Measurements from ENCODE around the gene CD36. TPM values are rescaled to one million over a fixed set of nuclear protein-coding genes. Genes with fewer than 3 reads are reported as not detected.

The CD36 gene
- polyA plus RNA-seq, 4 donors, result 22.6 to 39.2 (median 27.1) TPM

GRCh38 chr7:80623503-80624252 lies 14.8 kb upstream of the CD36 start:
- DNase-seq (ENCODE audit: low read depth in 4 of 4, low spot score in 2 of 4), result no peak

- no peak for DNase-seq (ENCODE audit: low read depth in 4 of 4, low spot score in 2 of 4)
Measured at GRCh38 chr7:80624763-80625162, 13.7 kb upstream of the CD36 start.

GRCh38 chr7:80629023-80629422 lies 9.4 kb upstream of the CD36 start:
- DNase-seq (ENCODE audit: low read depth in 4 of 4, low spot score in 2 of 4), result no peak

DNA sequence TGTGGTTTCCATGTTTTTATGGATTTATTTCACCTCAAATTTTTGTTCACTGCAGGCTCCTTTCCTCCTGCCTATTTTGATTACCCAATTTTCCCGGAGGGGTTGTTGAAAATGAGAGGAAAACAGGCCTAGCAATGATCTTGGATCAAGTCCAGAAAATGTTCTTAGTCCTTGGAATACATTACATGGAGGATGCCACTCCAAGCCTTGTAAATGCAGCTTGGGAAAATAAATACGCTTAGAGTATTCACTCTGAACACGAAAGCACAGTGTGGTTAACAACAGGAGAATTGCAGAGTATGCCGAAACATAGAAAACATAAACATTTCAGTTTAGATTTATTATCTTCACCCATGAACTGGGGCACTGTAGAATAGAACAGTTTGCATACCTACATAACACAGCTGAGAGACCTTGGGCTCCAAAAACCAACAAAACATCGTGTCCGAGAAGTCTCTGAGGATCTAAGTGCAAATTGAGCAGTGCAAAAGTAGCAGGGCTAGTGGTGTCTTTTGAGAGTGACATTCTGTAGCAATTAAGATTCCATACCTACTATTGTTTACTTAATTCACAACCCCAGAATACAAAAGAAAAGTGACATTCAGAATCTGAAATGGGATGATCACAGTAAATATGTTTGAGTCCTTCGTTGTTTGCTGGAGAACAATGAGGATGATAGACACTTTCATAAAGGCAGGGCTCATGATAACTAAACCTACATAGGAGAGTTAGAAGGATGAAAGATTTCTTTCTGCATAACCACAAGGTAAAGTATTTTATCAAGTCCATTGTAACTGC lies 7.6 kb upstream of the CD36 start:
- DNase-seq (ENCODE audit: low read depth in 4 of 4, low spot score in 2 of 4), result no peak

GRCh38 chr7:80631421-80631820 lies 7.0 kb upstream of the CD36 start:
- DNase-seq (ENCODE audit: low read depth in 4 of 4, low spot score in 2 of 4), result no peak

GRCh38 chr7:80632139-80632538 lies 6.3 kb upstream of the CD36 start:
- DNase-seq (ENCODE audit: low read depth in 4 of 4, low spot score in 2 of 4), result no peak

GRCh38 chr7:80632819-80633218 lies 5.6 kb upstream of the CD36 start:
- no peak for DNase-seq (ENCODE audit: low read depth in 4 of 4, low spot score in 2 of 4)

DNA sequence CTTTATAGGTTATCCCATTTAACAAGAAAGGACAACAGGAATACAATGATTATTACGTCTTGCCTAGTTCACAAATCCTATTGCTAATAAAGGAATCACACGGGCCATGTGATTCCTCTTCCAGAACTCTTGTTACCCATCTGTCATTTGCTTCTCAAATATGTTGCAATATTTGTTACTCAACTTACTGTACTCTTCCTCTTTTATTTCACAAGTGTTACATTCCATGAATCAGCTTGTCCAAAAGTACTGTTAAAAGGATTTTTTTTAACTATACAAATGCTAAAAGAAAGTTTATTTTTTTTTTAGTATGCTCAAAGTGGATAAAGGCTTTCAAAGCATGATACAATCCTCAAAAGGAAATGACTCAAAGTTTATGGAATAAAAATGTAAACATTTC lies 3.9 kb upstream of the CD36 start:
- DNase-seq (ENCODE audit: low read depth in 4 of 4, low spot score in 2 of 4), result no peak

- no peak for DNase-seq (ENCODE audit: low read depth in 4 of 4, low spot score in 2 of 4)
Measured at GRCh38 chr7:80635533-80635932, 2.9 kb upstream of the CD36 start.

DNA sequence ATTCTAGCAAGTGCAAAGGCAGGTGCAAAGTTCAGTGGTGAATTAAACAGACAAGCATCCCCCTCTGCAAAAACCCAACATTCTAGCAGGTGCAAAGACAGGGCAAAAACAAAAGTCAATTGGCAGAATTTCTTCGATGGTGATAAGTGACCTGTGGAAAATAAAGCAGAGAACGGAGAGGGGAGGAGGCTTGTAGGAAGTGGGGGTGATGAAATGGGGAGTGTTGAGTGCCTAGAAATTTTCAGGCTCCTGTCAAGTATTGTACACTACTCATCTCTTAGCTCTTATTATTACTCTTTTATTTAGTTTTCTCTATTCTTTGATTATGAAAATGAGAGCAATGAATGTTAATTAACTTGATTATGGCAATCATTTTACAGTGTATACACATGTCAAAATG lies 2.4 kb upstream of the CD36 start:
- DNase-seq (ENCODE audit: low read depth in 4 of 4, low spot score in 2 of 4), result no peak

DNA sequence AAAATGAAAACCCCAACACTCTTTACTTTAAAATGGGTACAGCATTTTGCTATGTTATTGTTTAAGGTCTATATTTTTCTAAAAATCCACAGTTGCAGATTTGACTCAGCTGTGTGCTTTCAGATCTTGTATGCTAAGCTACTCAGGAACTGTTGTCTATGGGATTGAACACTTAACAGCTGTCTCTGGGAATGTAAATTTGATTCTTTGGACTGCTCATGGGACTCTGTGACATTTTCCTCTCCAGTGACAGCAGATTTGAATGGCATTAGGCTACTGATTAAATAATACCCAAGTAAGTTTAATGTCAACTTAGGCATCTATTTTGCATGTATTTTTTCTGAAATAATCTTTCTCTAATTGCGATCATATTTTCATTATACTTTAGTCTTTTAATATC lies 1.7 kb upstream of the CD36 start:
- no peak for DNase-seq (ENCODE audit: low read depth in 4 of 4, low spot score in 2 of 4)

DNA sequence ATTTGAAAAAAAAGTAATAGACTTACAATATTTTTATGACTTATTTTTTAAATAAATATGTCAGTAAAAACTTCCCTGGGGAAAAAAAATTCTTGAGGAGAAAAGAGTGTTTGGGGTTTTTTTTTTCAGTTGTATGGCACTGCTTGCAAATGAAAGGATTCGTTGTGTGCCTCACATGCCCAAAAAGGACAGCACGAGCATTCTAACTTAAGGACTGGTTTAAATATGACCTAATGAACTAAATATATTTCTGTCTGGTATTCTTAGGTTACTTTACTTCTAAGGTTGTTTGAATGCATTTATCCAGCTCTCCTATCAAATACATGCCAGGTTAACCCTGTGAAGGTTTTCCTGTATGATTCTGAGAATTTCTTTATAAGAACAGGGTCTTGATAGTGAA lies 988 bp upstream of the CD36 start:
- no peak for DNase-seq (ENCODE audit: low read depth in 4 of 4, low spot score in 2 of 4)

- no peak for DNase-seq (ENCODE audit: low read depth in 4 of 4, low spot score in 2 of 4)
Measured at GRCh38 chr7:80639011-80639410, 569 bp downstream of the CD36 start.

DNA sequence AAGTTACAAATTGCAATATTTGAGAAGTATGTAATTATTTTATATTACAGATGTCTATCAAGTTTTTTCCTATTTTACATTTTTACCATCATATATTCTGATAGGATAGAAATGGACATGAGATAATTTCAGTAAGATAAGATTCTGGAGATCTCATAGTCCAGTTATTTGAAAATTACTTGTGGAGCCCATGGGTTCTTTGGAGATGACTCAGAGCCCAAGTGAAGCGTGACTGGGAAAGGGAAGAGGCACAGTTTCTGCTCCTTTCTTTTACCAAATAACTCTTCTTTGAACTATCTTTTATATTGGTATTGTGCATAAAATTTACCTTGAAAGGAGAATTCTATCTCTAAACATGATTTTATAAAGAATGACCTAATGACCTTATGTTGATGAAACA lies 2.4 kb downstream of the CD36 start:
- DNase-seq (ENCODE audit: low read depth in 4 of 4, low spot score in 2 of 4), result no peak

- DNase-seq (ENCODE audit: low read depth in 4 of 4, low spot score in 2 of 4), result no peak
Measured at GRCh38 chr7:80641548-80641947, 3.1 kb downstream of the CD36 start.

DNA sequence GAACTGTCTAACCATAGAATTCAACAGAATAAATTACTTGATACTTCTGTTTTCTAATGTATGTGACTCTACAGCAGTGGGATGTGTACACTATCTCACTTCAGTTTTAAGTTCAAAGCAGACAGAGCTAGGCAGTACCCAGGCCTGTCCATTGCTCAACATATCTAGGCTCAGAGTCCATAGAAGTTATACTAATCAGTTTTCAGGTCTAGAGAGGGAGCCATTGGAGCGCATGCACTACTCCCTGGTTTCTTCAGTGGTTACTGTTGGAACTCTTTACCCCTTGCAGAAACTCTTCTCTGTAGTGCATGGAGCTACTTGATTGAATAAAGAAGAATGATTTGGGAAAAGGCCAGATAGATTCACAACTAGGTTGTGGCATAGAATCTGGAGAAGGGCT lies 4.4 kb downstream of the CD36 start:
- DNase-seq (ENCODE audit: low read depth in 4 of 4, low spot score in 2 of 4), result no peak

DNA sequence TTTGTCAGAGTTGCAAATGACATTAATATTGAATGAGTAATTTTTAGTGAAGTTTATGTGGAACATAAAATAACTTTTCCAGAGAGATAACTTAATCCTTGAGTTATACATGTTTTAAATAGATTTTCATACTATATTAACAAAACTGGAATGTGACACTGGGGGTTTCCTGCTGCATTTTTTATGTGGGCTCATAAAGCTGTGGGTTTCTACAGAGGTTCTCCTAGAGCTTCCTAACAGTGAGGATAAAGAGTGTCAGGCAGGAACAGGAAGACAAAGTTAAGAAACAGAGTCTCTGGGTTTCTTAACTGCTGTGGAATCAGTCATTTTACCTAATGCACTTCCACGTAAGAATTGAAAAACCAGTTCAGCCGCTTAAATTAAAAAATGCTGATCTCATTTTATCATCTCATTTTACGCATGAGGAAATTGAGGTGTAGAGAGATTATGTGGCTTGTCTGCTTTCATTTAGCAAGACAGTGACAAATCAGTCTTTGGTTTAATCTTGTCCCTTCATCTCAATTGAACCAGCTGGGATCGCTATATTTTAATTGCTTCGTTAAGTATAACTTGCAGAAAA lies 5.0 kb downstream of the CD36 start:
- DNase-seq (ENCODE audit: low read depth in 4 of 4, low spot score in 2 of 4), result no peak

- DNase-seq (ENCODE audit: low read depth in 4 of 4, low spot score in 2 of 4), result no peak
Measured at GRCh38 chr7:80644054-80644453, 5.6 kb downstream of the CD36 start.

DNA sequence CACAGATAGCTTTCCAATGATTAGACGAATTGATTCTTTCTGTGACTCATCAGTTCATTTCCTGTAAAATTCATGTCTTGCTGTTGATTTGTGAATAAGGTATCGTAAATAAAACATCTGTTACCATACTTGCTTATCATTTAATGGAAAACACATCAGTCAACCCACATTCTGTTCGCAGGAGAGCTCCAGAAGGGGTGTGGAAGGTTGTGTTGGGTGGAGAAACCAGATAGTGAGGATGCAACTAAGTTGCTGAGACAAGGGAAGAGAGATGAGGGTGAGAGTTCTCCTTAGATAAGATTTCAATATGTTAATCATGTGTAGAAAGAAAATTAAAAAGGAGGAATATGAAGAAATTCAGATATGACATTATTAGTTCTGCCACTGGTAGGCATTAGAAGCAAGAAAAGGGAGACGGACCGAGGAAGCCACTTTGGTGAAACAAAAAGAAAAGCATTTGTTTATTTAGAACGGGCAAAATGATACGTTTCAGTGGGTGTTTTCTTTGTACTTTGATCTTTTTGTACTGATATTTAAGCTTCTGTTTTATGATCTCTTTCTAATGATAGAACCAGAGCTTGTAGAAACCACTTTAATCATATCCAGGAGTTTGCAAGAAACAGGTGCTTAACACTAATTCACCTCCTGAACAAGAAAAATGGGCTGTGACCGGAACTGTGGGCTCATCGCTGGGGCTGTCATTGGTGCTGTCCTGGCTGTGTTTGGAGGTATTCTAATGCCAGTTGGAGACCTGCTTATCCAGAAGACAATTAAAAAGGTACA lies 7.8 kb downstream of the CD36 start:
- no peak for DNase-seq (ENCODE audit: low read depth in 4 of 4, low spot score in 2 of 4)

DNA sequence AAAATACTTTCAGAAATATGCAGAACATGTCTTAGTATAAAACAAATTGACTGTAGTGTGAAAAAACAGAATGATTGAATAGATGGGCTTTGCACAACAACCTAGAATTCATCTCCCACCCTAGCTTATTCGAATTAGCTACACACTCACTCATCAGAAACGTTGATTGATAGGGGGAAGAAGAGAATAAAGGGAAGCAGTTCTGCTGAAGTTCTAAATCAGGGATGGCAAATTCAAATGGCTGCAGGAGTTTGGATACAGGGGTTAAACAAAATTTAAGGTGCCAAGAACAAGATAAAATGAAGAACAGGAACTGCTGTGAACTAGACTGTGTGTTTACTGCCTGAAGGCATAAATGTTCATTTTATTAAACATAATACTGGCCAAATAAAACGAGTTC lies 9.0 kb downstream of the CD36 start:
- DNase-seq (ENCODE audit: low read depth in 4 of 4, low spot score in 2 of 4), result no peak

- no peak for DNase-seq (ENCODE audit: low read depth in 4 of 4, low spot score in 2 of 4)
Measured at GRCh38 chr7:80648031-80648600, 9.7 kb downstream of the CD36 start.

Measured in left renal cortex interstitium (tissue), 4 donors.